GM23248 (cell line): ENCODE results near the gene NUP153. TPM values are rescaled to one million over a fixed set of nuclear protein-coding genes. Genes with fewer than 3 reads are reported as not detected.

Experiments
- DNase-seq: peaks from one replicate; pipeline ENCODE4 v3.0.0-alpha.2; 2015
- H2AFZ ChIP-seq: fragments of 200-600 bp; sonication (generic); 2 replicates; pipeline ENCODE4 v1.6.1; 2016; ENCODE audit warnings: antibody characterized with exemption
- H3F3A ChIP-seq: fragments of 200-600 bp; sonication (generic); 2 replicates; pipeline ENCODE4 v1.6.1; 2016; ENCODE audit warnings: mild to moderate bottlenecking, antibody characterized with exemption, mixed run types; ENCODE audit not compliant: insufficient read depth
- H3K27ac ChIP-seq: fragments of 200-600 bp; sonication (generic); 2 replicates; pipeline ENCODE4 v1.5.1; 2016; ENCODE audit warnings: mild to moderate bottlenecking
- H3K27me3 ChIP-seq: fragments of 200-600 bp; sonication (generic); replicated peaks from 2 replicates; pipeline ENCODE4 v1.6.1; 2016; ENCODE audit warnings: mild to moderate bottlenecking; ENCODE audit not compliant: insufficient read depth
- H3K36me3 ChIP-seq: fragments of 200-600 bp; sonication (generic); 2 replicates; pipeline ENCODE4 v1.6.1; 2016; ENCODE audit warnings: low read depth, mild to moderate bottlenecking
- H3K4me1 ChIP-seq: fragments of 200-600 bp; sonication (generic); 2 replicates; pipeline ENCODE4 v1.6.1; 2016; ENCODE audit warnings: mild to moderate bottlenecking; ENCODE audit not compliant: insufficient read depth
- H3K4me2 ChIP-seq: fragments of 200-600 bp; sonication (generic); one replicate; pipeline ENCODE4 v1.6.1; 2016; ENCODE audit warnings: mild to moderate bottlenecking; ENCODE audit not compliant: unreplicated experiment
- H3K4me3 ChIP-seq: fragments of 200-600 bp; sonication (generic); 2 replicates; pipeline ENCODE4 v1.5.1; 2016; ENCODE audit warnings: mild to moderate bottlenecking
- H3K79me2 ChIP-seq: fragments of 200-600 bp; sonication (generic); 2 replicates; pipeline ENCODE4 v1.6.1; 2016; ENCODE audit warnings: mild to moderate bottlenecking; ENCODE audit not compliant: insufficient read depth
- H3K9ac ChIP-seq: fragments of 200-600 bp; sonication (generic); 2 replicates; pipeline ENCODE4 v1.6.1; 2016; ENCODE audit warnings: mild to moderate bottlenecking
- H3K9me2 ChIP-seq: fragments of 200-600 bp; sonication (generic); 2 replicates; pipeline ENCODE4 v1.6.1; 2016; ENCODE audit warnings: mixed run types, mild to moderate bottlenecking, moderate library complexity; ENCODE audit not compliant: insufficient read depth
- H3K9me3 ChIP-seq: fragments of 200-600 bp; sonication (generic); one replicate; pipeline ENCODE4 v1.6.1; 2017; ENCODE audit warnings: low read depth
- H4K20me1 ChIP-seq: fragments of 200-600 bp; sonication (generic); 2 replicates; pipeline ENCODE4 v1.6.0; 2016; ENCODE audit not compliant: insufficient read depth
- EZH2 ChIP-seq: fragments of 200-600 bp; sonication (generic); IDR thresholded peaks from 2 replicates; pipeline ENCODE4 v1.6.1; 2018; ENCODE audit warnings: antibody characterized with exemption, mild to moderate bottlenecking; ENCODE audit not compliant: insufficient read depth, poor library complexity, severe bottlenecking
- EZH2phosphoT487 ChIP-seq: fragments of 200-600 bp; sonication (generic); IDR thresholded peaks from 2 replicates; pipeline ENCODE4 v1.6.1; 2018; ENCODE audit warnings: antibody characterized with exemption, moderate library complexity, mild to moderate bottlenecking, low read depth; ENCODE audit not compliant: insufficient read depth
- WGBS, 2 experiments: methylation state at CpG; one replicate each; pipeline ENCODE4 v1.1.6; 2015 to 2017; ENCODE audit warnings: low lambda C conversion rate in 2 of 2, low coverage in 1 of 2; ENCODE audit errors: missing lambda C conversion rate in 2 of 2; 5-methylcytosine and 5-hydroxymethylcytosine counted together
- in situ Hi-C: fragments of 300-500 bp; cut with MboI; formaldehyde crosslinking; loops from 2 replicates; pipeline ENCODE4 v1.15.0; 2020
- polyA plus RNA-seq: library from polyadenylated mRNA; unstranded; fragments of >200 nt; fragmentation: Nextera tagmentation; extraction: Ambion mirVana; gene quantifications from 2 replicates; pipeline ENCODE4 v1.2.1, GENCODE V29; 2016
- total RNA-seq: library from RNA; depleted of rRNA; stranded (reverse); fragments of >200 nt; shearing (Covaris generic); gene quantifications from 2 replicates; pipeline ENCODE4 v1.2.3, GENCODE V29; 2014

The NUP153 gene
- total and polyA plus RNA-seq, 2 experiments from 2014 or later, result 12.6 to 25.3 TPM

DNA sequence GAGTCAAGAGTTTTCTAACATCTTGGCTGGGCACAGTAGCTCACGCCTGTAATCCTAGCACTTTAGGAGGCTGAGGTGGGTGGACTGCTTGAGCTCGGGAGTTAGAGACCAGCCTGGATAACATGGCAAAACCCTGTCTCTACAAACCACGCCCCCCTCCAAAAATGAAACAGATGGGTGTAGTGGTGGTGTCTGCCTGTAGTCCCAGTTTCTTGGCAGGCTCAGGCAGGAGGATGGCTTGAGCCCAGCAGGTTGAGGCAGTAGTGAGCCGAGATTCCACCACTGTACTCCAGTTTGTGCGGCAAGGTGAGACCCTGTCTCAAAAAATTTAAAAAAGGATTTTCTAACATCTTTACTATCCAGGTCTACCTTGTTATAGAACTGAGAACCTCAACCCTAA is 84.6 kb downstream of the NUP153 start:
- TF ChIP-seq EZH2phosphoT487 (no peak), EZH2 (no peak)

DNA sequence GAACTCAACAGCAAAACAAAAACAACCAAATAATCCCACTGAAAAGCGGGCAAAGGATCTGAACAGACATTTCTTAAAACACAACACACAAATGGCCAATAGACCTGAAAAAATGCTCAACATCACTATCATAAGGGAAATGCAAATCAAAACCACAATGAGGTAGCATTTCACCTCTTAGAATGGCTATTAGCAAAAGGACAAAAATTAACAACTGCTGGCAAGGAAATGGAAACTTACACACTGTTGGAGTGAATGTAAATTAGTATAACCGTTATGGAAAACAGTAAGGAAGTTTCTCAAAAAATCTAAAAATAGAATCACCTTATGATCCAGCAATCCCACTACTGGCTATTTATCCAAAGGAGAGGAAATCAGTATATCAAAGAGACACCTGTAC is 85.7 kb downstream of the NUP153 start:
- H3K9me2 ChIP-seq, result no peaks in the 10 kb centered on the region
- peaks cover 45% of the 10 kb centered on the region for H3K36me3 ChIP-seq
- no peak overlapping the region for H3K27ac ChIP-seq
- 93 to 94% methylated on average over 2 of the region's 2 CpGs for WGBS, 2 experiments
- H3K4me3 ChIP-seq, result no peak overlapping the region
- in situ Hi-C loops, result no loop called here
- H4K20me1 ChIP-seq, result no peaks in the 10 kb centered on the region
- no peak overlapping the region for H3K4me2 ChIP-seq
- no peak for TF ChIP-seq EZH2phosphoT487
- no peak for TF ChIP-seq EZH2
- no peak overlapping the region for H2AFZ ChIP-seq
- H3K79me2 ChIP-seq, result peaks cover 96% of the 10 kb centered on the region
- H3K9me3 ChIP-seq, result no peaks in the 10 kb centered on the region
- H3F3A ChIP-seq, result no peaks in the 10 kb centered on the region
- no peaks in the 10 kb centered on the region for H3K4me1 ChIP-seq
- DNase-seq, result no peak
- no peaks in the 10 kb centered on the region for H3K27me3 ChIP-seq
- no peak overlapping the region for H3K9ac ChIP-seq

More for the DNA sequence above, 84.6 kb downstream of the NUP153 start:
- in situ Hi-C loops, result no loop called here
- Histone ChIP-seq H3K4me2 (no peak overlapping the region), H3K9me3 (no peaks in the 10 kb centered on the region), H3F3A (no peaks in the 10 kb centered on the region), H2AFZ (no peak overlapping the region), H3K36me3 (peaks cover 50% of the 10 kb centered on the region), H3K4me3 (no peak overlapping the region), H3K27ac (no peak overlapping the region), H3K9me2 (no peaks in the 10 kb centered on the region), H3K4me1 (no peaks in the 10 kb centered on the region), H4K20me1 (no peaks in the 10 kb centered on the region), H3K9ac (no peak overlapping the region), H3K27me3 (no peaks in the 10 kb centered on the region), H3K79me2 (peaks cover 98% of the 10 kb centered on the region)
- peak; percentile 20 for DNase-seq
- WGBS, 2 experiments, result 68 to 76% methylated on average over 5 of the region's 5 CpGs

DNA sequence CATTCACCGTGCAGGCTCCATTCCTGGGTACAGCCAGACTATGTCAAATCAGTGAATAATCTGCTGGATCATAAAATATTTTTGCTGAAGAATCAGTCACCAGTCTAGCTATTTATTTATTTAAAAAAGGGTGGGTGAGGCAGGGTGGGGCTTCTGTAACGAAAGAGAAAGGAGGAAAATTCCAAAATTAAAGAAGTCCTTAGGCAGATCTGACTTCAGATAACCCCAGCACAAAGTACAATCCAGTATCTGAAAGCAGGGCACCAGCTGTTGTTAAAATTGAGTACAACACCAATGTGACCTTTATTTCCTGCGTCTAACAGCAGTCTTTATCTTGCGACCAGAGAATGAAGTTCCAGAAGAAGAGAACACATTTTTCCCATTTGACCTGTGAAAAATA is 90.9 kb downstream of the NUP153 start:
- Histone ChIP-seq H2AFZ (no peak overlapping the region), H3K79me2 (peaks cover 46% of the 10 kb centered on the region), H3K4me2 (no peak overlapping the region), H4K20me1 (no peaks in the 10 kb centered on the region), H3K27ac (no peak overlapping the region), H3K9ac (no peak overlapping the region), H3K9me2 (no peaks in the 10 kb centered on the region), H3K9me3 (no peaks in the 10 kb centered on the region), H3F3A (peaks cover 7% of the 10 kb centered on the region; the same call in 1 of the 2 replicates), H3K4me3 (no peak overlapping the region), H3K4me1 (no peaks in the 10 kb centered on the region), H3K27me3 (no peaks in the 10 kb centered on the region), H3K36me3 (peaks cover 34% of the 10 kb centered on the region)
- WGBS, 2 experiments, result 79 to 88% methylated on average over 4 of the region's 4 CpGs
- TF ChIP-seq EZH2 (no peak), EZH2phosphoT487 (no peak)
- DNase-seq, result no peak
- in situ Hi-C loops, result no loop called here

DNA sequence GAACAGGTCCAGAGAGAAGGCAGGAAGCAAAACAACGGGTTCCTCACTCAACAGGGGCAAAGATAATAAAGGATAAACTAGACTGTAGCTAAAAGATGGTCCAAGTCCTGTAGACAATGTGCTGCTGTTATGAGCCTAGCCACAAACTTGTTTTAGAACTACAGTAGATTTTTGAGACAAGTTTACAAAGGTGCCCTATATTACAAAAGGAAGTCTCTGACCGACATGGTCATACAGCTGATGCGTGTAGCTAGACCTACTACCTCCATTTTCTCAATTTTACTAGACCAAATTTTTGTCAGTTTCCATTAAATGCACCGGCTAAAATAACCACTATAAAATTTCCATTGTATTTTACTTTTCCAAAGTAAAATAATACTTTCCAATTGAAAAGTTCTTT is 94.7 kb downstream of the NUP153 start:
- Histone ChIP-seq H3K27me3 (no peaks in the 10 kb centered on the region), H3K9ac (no peak overlapping the region), H3K4me3 (no peak overlapping the region), H4K20me1 (no peaks in the 10 kb centered on the region), H3K9me3 (no peaks in the 10 kb centered on the region), H3K4me2 (no peak overlapping the region), H2AFZ (no peak overlapping the region), H3K36me3 (peaks cover 39% of the 10 kb centered on the region), H3F3A (peaks cover 28% of the 10 kb centered on the region), H3K27ac (no peak overlapping the region), H3K9me2 (no peaks in the 10 kb centered on the region), H3K4me1 (no peaks in the 10 kb centered on the region), H3K79me2 (peaks cover 9% of the 10 kb centered on the region)
- TF ChIP-seq EZH2phosphoT487 (no peak), EZH2 (no peak)
- WGBS, 2 experiments, result 87 to 91% methylated on average over 4 of the region's 4 CpGs
- in situ Hi-C loops, result no loop called here
- DNase-seq, result no peak

DNA sequence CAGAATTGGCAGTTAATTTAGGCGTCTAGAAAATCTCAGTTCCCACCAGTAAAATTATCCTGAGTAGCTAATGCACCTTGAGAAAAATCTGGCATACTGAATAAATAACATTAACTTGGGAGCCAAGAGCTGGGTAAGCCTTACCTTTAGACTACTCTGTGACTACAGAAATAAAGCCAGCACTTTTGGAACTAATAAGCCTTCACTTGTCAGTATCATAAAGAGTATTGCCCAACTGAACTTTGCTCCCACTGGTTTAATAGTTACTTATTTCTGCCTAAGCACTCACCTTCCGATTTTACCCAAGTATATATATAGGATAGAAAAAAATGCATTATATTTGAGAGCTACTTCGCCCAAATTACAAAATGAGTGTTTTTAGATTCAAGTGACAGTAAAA is 95.9 kb downstream of the NUP153 start:
- Histone ChIP-seq H2AFZ (no peak overlapping the region), H3K4me1 (no peaks in the 10 kb centered on the region), H3F3A (peaks cover 28% of the 10 kb centered on the region), H3K4me2 (no peak overlapping the region), H3K79me2 (no peaks in the 10 kb centered on the region), H3K36me3 (peaks cover 32% of the 10 kb centered on the region), H3K27ac (no peak overlapping the region), H3K4me3 (no peak overlapping the region), H3K27me3 (no peaks in the 10 kb centered on the region), H3K9me2 (no peaks in the 10 kb centered on the region), H3K9ac (no peak overlapping the region), H3K9me3 (no peaks in the 10 kb centered on the region), H4K20me1 (no peaks in the 10 kb centered on the region)
- DNase-seq, result no peak
- TF ChIP-seq EZH2phosphoT487 (no peak), EZH2 (no peak)
- WGBS, 2 experiments, result 83% methylated on average over 3 of the region's 3 CpGs
- in situ Hi-C loops, result no loop called here
